Thymus (tissue), 14 donors: Measurements from ENCODE around the gene DESI2. TPM values are rescaled to one million over a fixed set of nuclear protein-coding genes. Genes with fewer than 3 reads are reported as not detected.

Experiments
- DNase-seq, 9 donors: peaks; one replicate each; pipeline ENCODE4 v3.0.0-alpha.2; 2013; ENCODE audit warnings: low spot score in 9 of 9, low read depth in 6 of 9, missing footprints in 1 of 9
- H3K27ac ChIP-seq, 2 donors: one replicate each; pipeline ENCODE4 v1.5.1; 2013; ENCODE audit warnings: control low read depth in 1 of 2, low read depth in 1 of 2, low read length in 1 of 2, mild to moderate bottlenecking in 1 of 2, moderate library complexity in 1 of 2
- H3K27me3 ChIP-seq, 2 donors: one replicate each; pipeline ENCODE4 v1.5.1; 2013; ENCODE audit warnings: low read length in 1 of 2; ENCODE audit not compliant: control insufficient read depth in 2 of 2, insufficient read depth in 1 of 2
- H3K36me3 ChIP-seq, 2 donors: one replicate each; pipeline ENCODE4 v1.5.1; 2013; ENCODE audit warnings: low read length in 1 of 2, mild to moderate bottlenecking in 1 of 2, moderate library complexity in 1 of 2; ENCODE audit not compliant: control insufficient read depth in 2 of 2, insufficient read depth in 2 of 2
- H3K4me1 ChIP-seq, 2 donors: one replicate each; pipeline ENCODE4 v1.5.1; 2013; ENCODE audit warnings: low read length in 2 of 2; ENCODE audit not compliant: control insufficient read depth in 2 of 2, insufficient read depth in 2 of 2
- H3K4me3 ChIP-seq, 2 donors: one replicate each; pipeline ENCODE4 v1.5.1; 2013; ENCODE audit warnings: low read length in 2 of 2, control low read depth in 1 of 2, mild to moderate bottlenecking in 1 of 2
- H3K9me3 ChIP-seq, 2 donors: one replicate each; pipeline ENCODE4 v1.5.1; 2013; ENCODE audit warnings: low read length in 1 of 2, mild to moderate bottlenecking in 1 of 2; ENCODE audit not compliant: control insufficient read depth in 2 of 2, insufficient read depth in 1 of 2
- WGBS: extraction: QIAGEN DNeasy Blood & Tissue Kit; methylation state at CpG from one replicate; pipeline ENCODE4 v1.1.7; 2013; 5-methylcytosine and 5-hydroxymethylcytosine counted together
- long read RNA-seq, 10 donors: transcript quantifications; one replicate each; lab custom pipeline, GENCODE V29; 2026
- polyA plus RNA-seq: library from polyadenylated mRNA; stranded (reverse); fragments of 200-250 nt; gene quantifications from one replicate; pipeline ENCODE4 v1.2.3, GENCODE V29; 2013
- total RNA-seq: library from RNA; stranded (reverse); fragments of 120-200 nt; gene quantifications from one replicate; pipeline ENCODE4 v1.2.4, GENCODE V29; 2013
- donor health status: healthy.

DESI2 gene
- 26.2 TPM for total RNA-seq
- polyA plus RNA-seq: 14.7 TPM
- long read RNA-seq, donor 1, full-length matches to known transcripts: 1 of 1 reads
- long read RNA-seq, donor 1, partial matches to known transcripts: 0 of 1 reads
- long read RNA-seq, donor 1, other reads (novel, unspliced or antisense): 0 of 1 reads
- long read RNA-seq, donor 2, full-length matches to known transcripts: 11 of 16 reads
- long read RNA-seq, donor 2, partial matches to known transcripts: 0 of 16 reads
- long read RNA-seq, donor 2, other reads (novel, unspliced or antisense): 5 of 16 reads
- long read RNA-seq, donor 3, full-length matches to known transcripts: 7 of 16 reads
- long read RNA-seq, donor 3, partial matches to known transcripts: 9 of 16 reads
- long read RNA-seq, donor 3, other reads (novel, unspliced or antisense): 0 of 16 reads
- long read RNA-seq, donor 4, full-length matches to known transcripts: 3 of 3 reads
- long read RNA-seq, donor 4, partial matches to known transcripts: 0 of 3 reads
- long read RNA-seq, donor 4, other reads (novel, unspliced or antisense): 0 of 3 reads
- long read RNA-seq, donor 5, full-length matches to known transcripts: 5 of 5 reads
- long read RNA-seq, donor 5, partial matches to known transcripts: 0 of 5 reads
- long read RNA-seq, donor 5, other reads (novel, unspliced or antisense): 0 of 5 reads
- long read RNA-seq, donor 6, full-length matches to known transcripts: 11 of 11 reads
- long read RNA-seq, donor 6, partial matches to known transcripts: 0 of 11 reads
- long read RNA-seq, donor 6, other reads (novel, unspliced or antisense): 0 of 11 reads
- long read RNA-seq, donor 7, full-length matches to known transcripts: 7 of 26 reads
- long read RNA-seq, donor 7, partial matches to known transcripts: 19 of 26 reads
- long read RNA-seq, donor 7, other reads (novel, unspliced or antisense): 0 of 26 reads
- long read RNA-seq, donor 8, full-length matches to known transcripts: 4 of 4 reads
- long read RNA-seq, donor 8, partial matches to known transcripts: 0 of 4 reads
- long read RNA-seq, donor 8, other reads (novel, unspliced or antisense): 0 of 4 reads
- long read RNA-seq, donor 9, full-length matches to known transcripts: 6 of 6 reads
- long read RNA-seq, donor 9, partial matches to known transcripts: 0 of 6 reads
- long read RNA-seq, donor 9, other reads (novel, unspliced or antisense): 0 of 6 reads
- long read RNA-seq, donor 10, full-length matches to known transcripts: 11 of 11 reads
- long read RNA-seq, donor 10, partial matches to known transcripts: 0 of 11 reads
- long read RNA-seq, donor 10, other reads (novel, unspliced or antisense): 0 of 11 reads

- Histone ChIP-seq H3K4me3 (peak within 1 kb of the TSS; percentile 86 to 92), H3K36me3 (peaks cover 11% of the 10 kb centered on the region in 2 donors), H3K4me1 (peaks cover 10 to 15% of the 10 kb centered on the region in 2 donors), H3K27ac (peak within 1 kb of the TSS; percentile 76 to 95), H3K9me3 (no peaks in the 10 kb centered on the region), H3K27me3 (no peaks in the 10 kb centered on the region)
- WGBS: under 1% methylated on average over 81 of the region's 81 CpGs
- DNase-seq: peak; percentile 90 to 99 (median 99)
Observed at GRCh38 chr1:244652623-244653438, at the start of gene DESI2. Gene DESI2 (plus strand): TSS chr1:244653126. CDS start chr1:244653314, 188 bp downstream.

GRCh38 chr1:244603498-244603897 is 49.4 kb upstream of the DESI2 start:
- DNase-seq: peak in 7 of 9 donors; percentile 12 to 54 (median 18)
- no peaks in the 10 kb centered on the region for H3K36me3 ChIP-seq

GRCh38 chr1:244605835-244606370 is 47.0 kb upstream of the DESI2 start:
- H3K4me1 ChIP-seq: no peaks in the 10 kb centered on the region
- no peaks in the 10 kb centered on the region for H3K27me3 ChIP-seq
- H3K4me3 ChIP-seq: no peak overlapping the region
- WGBS: 97% methylated on average over 6 of the region's 6 CpGs
- DNase-seq: no peak
- no peaks in the 10 kb centered on the region for H3K9me3 ChIP-seq
- no peaks in the 10 kb centered on the region for H3K36me3 ChIP-seq
- H3K27ac ChIP-seq: no peak overlapping the region

More at GRCh38 chr1:244603498-244603897, 49.4 kb upstream of the DESI2 start:
- Histone ChIP-seq H3K27ac (no peak overlapping the region), H3K4me3 (no peak overlapping the region), H3K4me1 (no peaks in the 10 kb centered on the region), H3K9me3 (no peaks in the 10 kb centered on the region), H3K27me3 (no peaks in the 10 kb centered on the region)

- Histone ChIP-seq H3K27ac (no peak overlapping the region), H3K27me3 (no peaks in the 10 kb centered on the region), H3K9me3 (no peaks in the 10 kb centered on the region), H3K4me3 (no peak overlapping the region), H3K4me1 (no peaks in the 10 kb centered on the region), H3K36me3 (no peaks in the 10 kb centered on the region)
- DNase-seq: no peak
- WGBS: 93% methylated on average over 9 of the region's 9 CpGs
Observed at GRCh38 chr1:244614113-244614836, 38.7 kb upstream of the DESI2 start.

- Histone ChIP-seq H3K4me3 (no peak overlapping the region), H3K4me1 (no peaks in the 10 kb centered on the region), H3K27me3 (no peaks in the 10 kb centered on the region), H3K27ac (no peak overlapping the region), H3K9me3 (no peaks in the 10 kb centered on the region), H3K36me3 (no peaks in the 10 kb centered on the region)
- WGBS: 75% methylated on average over 3 of the region's 3 CpGs
- DNase-seq: no peak
Observed at GRCh38 chr1:244614879-244615278, 38.0 kb upstream of the DESI2 start.

- 98% methylated on average over 6 of the region's 6 CpGs for WGBS
- no peak for DNase-seq
- no peak overlapping the region for H3K27ac ChIP-seq
Observed at GRCh38 chr1:244615301-244615700, 37.6 kb upstream of the DESI2 start.

GRCh38 chr1:244626709-244627108 is 26.2 kb upstream of the DESI2 start:
- DNase-seq: no peak
- Histone ChIP-seq H3K4me3 (no peak overlapping the region), H3K27ac (no peak overlapping the region), H3K27me3 (no peaks in the 10 kb centered on the region), H3K4me1 (no peaks in the 10 kb centered on the region), H3K36me3 (no peaks in the 10 kb centered on the region), H3K9me3 (no peaks in the 10 kb centered on the region)
- 95% methylated on average over 4 of the region's 4 CpGs for WGBS

More at GRCh38 chr1:244615301-244615700, 37.6 kb upstream of the DESI2 start:
- H3K9me3 ChIP-seq: no peaks in the 10 kb centered on the region
- H3K36me3 ChIP-seq: no peaks in the 10 kb centered on the region
- no peak overlapping the region for H3K4me3 ChIP-seq
- no peaks in the 10 kb centered on the region for H3K27me3 ChIP-seq
- no peaks in the 10 kb centered on the region for H3K4me1 ChIP-seq
